VCaP (cell line): ENCODE measurements around the gene TMEM123.

Source experiments
- H3K27ac ChIP-seq: fragments of 450-650 bp; 2 replicates; pipeline ENCODE4 v1.5.1; 2017
- TF ChIP-seq, protein P1 (sequence below): fragments of 450-650 bp; conservative IDR thresholded peaks from 2 replicates; pipeline ENCODE4 v1.5.1; 2017; ENCODE audit warnings: mild to moderate bottlenecking, moderate library complexity

The TMEM123 gene, protein sequence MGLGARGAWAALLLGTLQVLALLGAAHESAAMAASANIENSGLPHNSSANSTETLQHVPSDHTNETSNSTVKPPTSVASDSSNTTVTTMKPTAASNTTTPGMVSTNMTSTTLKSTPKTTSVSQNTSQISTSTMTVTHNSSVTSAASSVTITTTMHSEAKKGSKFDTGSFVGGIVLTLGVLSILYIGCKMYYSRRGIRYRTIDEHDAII

DNA sequence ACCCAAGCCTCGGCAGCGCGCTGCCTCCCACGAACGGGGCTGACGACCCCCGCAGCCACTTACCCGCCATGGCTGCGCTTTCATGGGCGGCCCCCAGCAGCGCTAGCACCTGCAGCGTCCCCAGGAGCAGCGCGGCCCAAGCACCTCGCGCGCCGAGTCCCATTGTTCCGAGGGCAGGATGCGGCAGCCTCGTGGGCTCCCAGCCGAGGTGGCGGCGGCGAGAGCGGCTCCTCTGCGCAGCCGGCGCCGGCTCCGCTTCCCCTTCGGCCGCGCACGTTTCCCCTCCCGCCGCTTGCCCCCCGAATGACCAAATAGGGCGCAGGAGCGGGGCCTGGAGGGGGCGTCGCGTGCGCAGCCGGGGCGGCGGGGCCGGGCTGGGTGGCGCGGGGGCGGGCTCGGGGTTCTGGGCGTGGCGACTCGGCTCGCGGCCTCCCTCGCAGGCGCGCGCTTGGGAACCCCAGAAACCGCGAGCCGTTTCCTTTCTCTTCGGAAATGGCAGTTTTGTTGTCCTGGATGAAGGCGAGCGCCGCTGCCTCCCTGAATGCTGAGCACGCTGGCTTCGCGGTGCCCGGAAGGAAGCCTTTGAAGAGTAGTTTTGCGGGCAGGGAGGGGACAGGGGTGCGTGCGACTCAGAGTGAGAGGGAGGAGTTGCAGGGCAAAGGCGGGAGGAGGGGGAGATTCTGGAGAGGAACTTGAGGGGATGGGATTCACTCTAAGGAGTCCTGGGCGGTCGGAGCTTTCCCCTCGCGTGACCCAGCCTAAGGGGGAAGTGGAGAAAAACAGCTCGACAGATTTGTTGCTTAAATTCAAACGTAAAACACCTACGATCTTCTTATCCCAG is at the start of gene TMEM123:
TSS of gene TMEM123 (minus strand) at position 305 of the 841 bp plus-strand sequence. CDS start at position 163, 142 bp downstream.
- peak within 1 kb of the TSS; percentile 99 for H3K27ac ChIP-seq
- TF ChIP-seq, protein P1, sequence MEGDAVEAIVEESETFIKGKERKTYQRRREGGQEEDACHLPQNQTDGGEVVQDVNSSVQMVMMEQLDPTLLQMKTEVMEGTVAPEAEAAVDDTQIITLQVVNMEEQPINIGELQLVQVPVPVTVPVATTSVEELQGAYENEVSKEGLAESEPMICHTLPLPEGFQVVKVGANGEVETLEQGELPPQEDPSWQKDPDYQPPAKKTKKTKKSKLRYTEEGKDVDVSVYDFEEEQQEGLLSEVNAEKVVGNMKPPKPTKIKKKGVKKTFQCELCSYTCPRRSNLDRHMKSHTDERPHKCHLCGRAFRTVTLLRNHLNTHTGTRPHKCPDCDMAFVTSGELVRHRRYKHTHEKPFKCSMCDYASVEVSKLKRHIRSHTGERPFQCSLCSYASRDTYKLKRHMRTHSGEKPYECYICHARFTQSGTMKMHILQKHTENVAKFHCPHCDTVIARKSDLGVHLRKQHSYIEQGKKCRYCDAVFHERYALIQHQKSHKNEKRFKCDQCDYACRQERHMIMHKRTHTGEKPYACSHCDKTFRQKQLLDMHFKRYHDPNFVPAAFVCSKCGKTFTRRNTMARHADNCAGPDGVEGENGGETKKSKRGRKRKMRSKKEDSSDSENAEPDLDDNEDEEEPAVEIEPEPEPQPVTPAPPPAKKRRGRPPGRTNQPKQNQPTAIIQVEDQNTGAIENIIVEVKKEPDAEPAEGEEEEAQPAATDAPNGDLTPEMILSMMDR, result peak; percentile 9; the same call in 1 of the 2 replicates

DNA sequence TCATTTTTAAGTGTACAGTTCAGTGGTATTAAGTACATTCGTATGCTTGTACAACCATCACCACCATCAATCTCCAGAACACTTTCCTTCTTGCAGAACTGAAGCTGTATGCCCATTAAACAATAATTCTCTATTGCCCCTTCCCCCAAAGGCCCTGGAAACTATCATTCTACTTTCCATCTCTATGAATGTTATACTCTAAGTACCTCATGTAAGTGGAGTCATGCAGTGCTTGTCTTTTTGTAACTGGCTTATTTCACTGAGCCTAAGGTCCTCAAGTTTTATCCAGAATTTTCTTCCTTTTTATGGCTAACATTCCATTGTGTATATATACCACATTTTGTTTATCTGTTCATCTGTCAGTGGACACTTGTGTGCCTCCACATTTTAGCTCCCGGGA is 48.3 kb upstream of the TMEM123 start:
- no peak overlapping the region for H3K27ac ChIP-seq

DNA sequence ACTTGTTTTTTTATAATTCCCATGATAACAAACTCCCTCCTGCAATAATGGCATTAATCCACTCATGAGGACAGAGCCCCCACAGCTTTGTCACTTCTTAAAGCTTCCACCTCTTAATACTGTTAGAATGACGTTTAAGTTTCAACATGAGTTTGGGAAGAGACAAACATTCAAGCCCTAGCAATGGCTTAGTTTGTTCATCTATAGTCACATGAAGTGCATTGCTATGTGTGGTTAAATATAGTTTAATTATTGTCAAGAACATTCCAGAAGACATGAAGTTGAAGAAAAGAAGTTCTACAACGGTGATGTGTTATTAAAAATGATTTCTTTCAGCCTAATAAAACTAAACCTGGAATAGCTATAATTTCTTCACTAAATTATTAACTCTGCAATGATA is 47.4 kb upstream of the TMEM123 start:
- no peak overlapping the region for H3K27ac ChIP-seq

More for the DNA sequence above, 48.3 kb upstream of the TMEM123 start:
- TF ChIP-seq, protein P1, result no peak

DNA sequence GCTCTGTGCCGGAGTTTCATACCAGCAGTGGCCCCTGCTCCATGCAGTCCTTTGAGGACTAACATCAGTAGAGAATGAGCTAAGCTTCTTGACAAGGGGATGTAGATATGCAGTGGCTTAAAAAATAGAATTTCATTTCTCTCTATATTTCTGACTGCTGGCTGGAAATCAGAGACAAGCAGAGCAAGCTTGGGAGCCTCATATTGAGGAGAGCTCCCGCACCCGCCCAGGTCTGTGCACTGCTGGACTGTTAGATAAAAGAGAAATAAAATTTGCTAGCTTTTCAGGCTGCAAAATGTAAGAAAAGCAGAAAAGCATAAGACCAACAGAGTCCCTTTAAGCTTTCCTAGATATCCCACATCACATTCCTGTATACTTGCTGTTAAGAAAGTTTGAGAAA is 46.6 kb upstream of the TMEM123 start:
- H3K27ac ChIP-seq, result no peak overlapping the region

More for the DNA sequence above, 47.4 kb upstream of the TMEM123 start:
- TF ChIP-seq, protein P1, result no peak

DNA sequence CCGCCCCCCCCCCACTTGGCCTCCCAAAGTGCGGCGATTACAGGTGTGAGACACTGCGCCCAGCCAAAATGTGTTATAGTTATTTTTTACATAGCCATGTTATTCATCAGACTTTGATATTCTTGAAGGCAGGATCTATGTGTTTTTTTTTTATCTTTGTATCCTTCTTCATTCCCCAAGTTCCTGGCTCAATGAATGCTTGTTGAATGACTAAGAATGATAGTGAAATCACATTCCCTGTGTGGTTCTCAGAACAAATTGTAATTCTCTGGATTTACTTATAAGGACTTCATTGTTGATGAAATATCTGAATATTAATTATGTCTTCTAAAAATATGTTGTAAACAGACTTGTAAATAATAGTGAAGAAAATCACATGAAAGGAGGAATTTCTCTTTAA is 44.5 kb upstream of the TMEM123 start:
- TF ChIP-seq, protein P1, result no peak
- no peak overlapping the region for H3K27ac ChIP-seq

More for the DNA sequence above, 46.6 kb upstream of the TMEM123 start:
- TF ChIP-seq, protein P1, result no peak

DNA sequence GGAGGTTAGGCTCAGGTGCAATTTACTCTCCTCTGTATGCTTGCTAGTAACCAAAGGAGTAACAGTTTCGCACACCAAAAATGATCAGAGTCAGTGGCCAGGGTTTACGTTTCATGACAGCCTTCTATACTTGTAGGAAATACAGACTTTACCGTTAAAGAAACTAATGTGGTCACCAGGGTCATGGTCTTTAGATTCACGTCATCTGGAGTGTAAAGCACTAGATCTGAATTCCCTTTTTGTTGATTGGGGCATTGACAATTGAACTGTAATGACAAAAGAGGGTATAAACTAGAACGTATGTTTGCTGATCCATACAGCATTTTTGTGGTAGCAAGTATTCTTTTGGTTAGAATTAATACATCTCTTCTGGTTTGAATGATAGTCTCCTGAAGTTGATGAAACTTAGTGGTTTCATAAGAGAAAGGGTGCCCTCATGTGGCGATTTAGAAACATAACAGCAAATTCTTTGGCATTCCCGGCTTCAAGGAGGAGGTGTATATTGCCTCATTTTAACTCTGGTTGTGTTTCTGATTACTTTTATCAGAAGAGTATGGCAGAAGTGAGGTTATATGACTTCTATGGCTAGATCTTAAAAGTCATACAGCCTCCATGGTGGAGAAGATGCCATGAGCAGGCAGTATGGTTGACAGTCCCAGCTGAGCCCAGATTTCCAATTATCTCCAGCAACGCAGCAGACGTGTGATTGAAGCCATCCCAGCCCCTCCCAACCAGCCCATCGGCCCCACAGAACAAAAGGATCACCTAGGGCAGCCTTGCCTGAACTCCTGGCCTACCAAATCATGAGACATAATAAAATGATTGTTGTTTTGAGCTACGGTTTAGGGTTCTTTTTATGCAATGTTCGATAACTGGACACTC is 42.8 kb upstream of the TMEM123 start:
- TF ChIP-seq, protein P1, result peak; percentile 81
- H3K27ac ChIP-seq, result no peak overlapping the region
